OCI-LY7 (cell line): ENCODE data around the gene TIMM50.

Experiments
- CTCF ChIP-seq: fragments of 200-600 bp; sonication (generic); conservative IDR thresholded peaks from 2 replicates; pipeline ENCODE4 v1.5.1; 2014; ENCODE audit warnings: mild to moderate bottlenecking, antibody characterized with exemption, low read length, moderate library complexity, mixed read lengths
- EZH2phosphoT487 ChIP-seq: fragments of 200-600 bp; sonication (generic); IDR thresholded peaks from 2 replicates; pipeline ENCODE4 v1.6.1; 2018; ENCODE audit warnings: low read depth, borderline replicate concordance, mild to moderate bottlenecking, mixed run types, antibody characterized with exemption, low read length, moderate library complexity, mixed read lengths

- no peak for TF ChIP-seq CTCF
- TF ChIP-seq EZH2phosphoT487, result no peak
Measured at GRCh38 chr19:39516270-39516669, 35.6 kb downstream of the TIMM50 start.
